ENCODE results near the gene GRIN2C.

- no peak for TF ChIP-seq CTCF (IDR thresholded peaks at IDR 0.05)
- TF ChIP-seq POLR2A (IDR thresholded peaks at IDR 0.05): no peak
These were observed 19.5 kb downstream of the GRIN2C start for GRCh38 chr17:74839990-74840852.
